Upper lobe of left lung (tissue), 4 donors: ENCODE results near the gene SFMBT2.

Source experiments
- EP300 ChIP-seq, 4 donors: sonication (generic); formaldehyde crosslinking; IDR thresholded peaks; one replicate each; pipeline ENCODE4 v1.5.1; 2017; ENCODE audit warnings: antibody characterized with exemption in 4 of 4, control low read depth in 2 of 4
- POLR2A ChIP-seq, 4 donors: fragments of 450-650 bp; IDR thresholded peaks; one replicate each; pipeline ENCODE4 v1.5.1; 2016 to 2017; ENCODE audit warnings: antibody characterized with exemption in 4 of 4, mild to moderate bottlenecking in 2 of 4
- TF ChIP-seq, protein P1 (sequence below), 6 experiments: fragments of 450-650 bp in 4 of 6; fragments of 200-600 bp in 2 of 6; sonication (generic) in 2 of 6; IDR thresholded peaks; one replicate each; pipeline ENCODE4 v1.5.1; 2016 to 2019; ENCODE audit warnings: antibody characterized with exemption in 6 of 6

DNA sequence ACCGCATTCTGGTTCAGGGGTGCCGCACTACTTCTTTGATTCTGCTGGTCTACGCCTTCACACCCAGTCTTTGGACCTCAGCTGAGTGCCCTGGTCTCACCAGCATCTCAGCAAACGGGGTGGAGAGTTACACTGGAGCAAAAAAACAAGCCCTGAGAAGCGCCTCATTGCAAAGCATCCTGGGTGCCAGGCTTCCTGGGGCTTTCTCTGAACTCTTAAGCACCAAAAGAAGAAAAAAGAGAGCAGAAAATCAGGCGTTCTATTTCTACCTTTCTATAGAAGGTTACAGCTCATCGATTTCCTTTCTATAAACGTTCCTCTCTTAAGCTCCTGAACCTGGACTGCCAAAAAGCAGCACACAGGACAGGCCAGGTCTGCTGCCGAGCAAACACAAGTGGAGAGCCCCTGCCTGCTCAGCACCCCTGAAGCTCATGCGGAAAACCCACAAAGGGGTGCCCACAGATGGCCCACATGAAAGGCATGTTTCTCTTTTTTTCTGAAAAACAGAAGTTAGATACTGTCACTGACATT is 217.9 kb downstream of the SFMBT2 start:
- TF ChIP-seq, protein P1, sequence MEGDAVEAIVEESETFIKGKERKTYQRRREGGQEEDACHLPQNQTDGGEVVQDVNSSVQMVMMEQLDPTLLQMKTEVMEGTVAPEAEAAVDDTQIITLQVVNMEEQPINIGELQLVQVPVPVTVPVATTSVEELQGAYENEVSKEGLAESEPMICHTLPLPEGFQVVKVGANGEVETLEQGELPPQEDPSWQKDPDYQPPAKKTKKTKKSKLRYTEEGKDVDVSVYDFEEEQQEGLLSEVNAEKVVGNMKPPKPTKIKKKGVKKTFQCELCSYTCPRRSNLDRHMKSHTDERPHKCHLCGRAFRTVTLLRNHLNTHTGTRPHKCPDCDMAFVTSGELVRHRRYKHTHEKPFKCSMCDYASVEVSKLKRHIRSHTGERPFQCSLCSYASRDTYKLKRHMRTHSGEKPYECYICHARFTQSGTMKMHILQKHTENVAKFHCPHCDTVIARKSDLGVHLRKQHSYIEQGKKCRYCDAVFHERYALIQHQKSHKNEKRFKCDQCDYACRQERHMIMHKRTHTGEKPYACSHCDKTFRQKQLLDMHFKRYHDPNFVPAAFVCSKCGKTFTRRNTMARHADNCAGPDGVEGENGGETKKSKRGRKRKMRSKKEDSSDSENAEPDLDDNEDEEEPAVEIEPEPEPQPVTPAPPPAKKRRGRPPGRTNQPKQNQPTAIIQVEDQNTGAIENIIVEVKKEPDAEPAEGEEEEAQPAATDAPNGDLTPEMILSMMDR (IDR thresholded peaks at IDR 0.05), result no peak
- TF ChIP-seq POLR2A (IDR thresholded peaks at IDR 0.05), result no peak
- TF ChIP-seq EP300 (IDR thresholded peaks at IDR 0.05), result no peak
